ENCODE measurements around the gene URB2.

The URB2 gene

GRCh38 chr1:229642376-229642775, 16.3 kb downstream of the URB2 start:
- Histone ChIP-seq H3K4me3 (ENCODE audit: low read depth, low read length) (no peak overlapping the region), H3K36me3 (ENCODE audit: control insufficient read depth in 2 of 2, insufficient read depth in 1 of 2, low read length in 2 of 2) (peaks cover 51 to 86% of the 10 kb centered on the region in 2 experiments), H3K4me1 (ENCODE audit: control insufficient read depth, insufficient read depth, low read length) (no peaks in the 10 kb centered on the region), H3K9me3 (ENCODE audit: control insufficient read depth, insufficient read depth, low read depth, low read length) (no peaks in the 10 kb centered on the region), H3K27ac (ENCODE audit: extremely low read depth, low read depth, low read length) (no peak overlapping the region)
- CTCF ChIA-PET, result interaction anchor here (0.6 to 1.2 kb wide), 2 partner anchors 12 to 19 kb away, joined by 3 to 4 read pairs; no protein-coding TSS in a partner anchor
- POLR2A ChIA-PET, result no interaction called here
- TF ChIP-seq ZNF138 (tag by site-specific recombination; IDR thresholded peaks at IDR 0.05; ENCODE audit: borderline replicate concordance) (no peak), SP2 (tag by site-specific recombination; IDR thresholded peaks at IDR 0.05) (no peak)
- TF ChIP-seq, protein P1, sequence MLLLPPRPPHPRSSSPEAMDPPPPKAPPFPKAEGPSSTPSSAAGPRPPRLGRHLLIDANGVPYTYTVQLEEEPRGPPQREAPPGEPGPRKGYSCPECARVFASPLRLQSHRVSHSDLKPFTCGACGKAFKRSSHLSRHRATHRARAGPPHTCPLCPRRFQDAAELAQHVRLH (tag by site-specific recombination; IDR thresholded peaks at IDR 0.05), result no peak

DNA sequence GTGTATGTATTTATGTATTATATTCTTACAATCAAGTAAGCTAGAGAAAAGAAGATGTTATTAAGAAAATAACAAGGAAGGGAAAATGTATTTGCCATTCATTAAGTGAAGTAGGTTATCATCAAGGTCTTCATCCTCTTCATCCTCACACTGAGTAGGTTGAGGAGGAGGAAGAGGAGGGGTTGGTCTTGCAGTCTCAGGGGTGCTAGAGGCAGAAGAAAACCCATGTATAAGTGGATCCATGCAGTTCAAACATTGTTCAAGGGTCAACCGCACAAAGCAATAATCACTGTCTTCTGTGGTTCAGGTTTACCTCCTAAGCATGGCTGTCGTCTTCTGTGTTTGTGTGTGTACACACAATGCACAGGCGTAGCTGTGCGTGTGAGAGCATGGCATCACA, 16.9 kb downstream of the URB2 start:
- no peak overlapping the region for H3K4me3 ChIP-seq (ENCODE audit: low read depth, low read length)
- ChIA-PET CTCF (interaction anchor here (0.6 to 1.2 kb wide), 2 partner anchors 12 to 18 kb away, joined by 3 to 4 read pairs; no protein-coding TSS in a partner anchor), POLR2A (no interaction called here)
- no peaks in the 10 kb centered on the region for H3K9me3 ChIP-seq (ENCODE audit: control insufficient read depth, insufficient read depth, low read depth, low read length)
- TF ChIP-seq ZNF513 (tag by site-specific recombination; IDR thresholded peaks at IDR 0.05), result peak; percentile 82
- TF ChIP-seq, protein P2, sequence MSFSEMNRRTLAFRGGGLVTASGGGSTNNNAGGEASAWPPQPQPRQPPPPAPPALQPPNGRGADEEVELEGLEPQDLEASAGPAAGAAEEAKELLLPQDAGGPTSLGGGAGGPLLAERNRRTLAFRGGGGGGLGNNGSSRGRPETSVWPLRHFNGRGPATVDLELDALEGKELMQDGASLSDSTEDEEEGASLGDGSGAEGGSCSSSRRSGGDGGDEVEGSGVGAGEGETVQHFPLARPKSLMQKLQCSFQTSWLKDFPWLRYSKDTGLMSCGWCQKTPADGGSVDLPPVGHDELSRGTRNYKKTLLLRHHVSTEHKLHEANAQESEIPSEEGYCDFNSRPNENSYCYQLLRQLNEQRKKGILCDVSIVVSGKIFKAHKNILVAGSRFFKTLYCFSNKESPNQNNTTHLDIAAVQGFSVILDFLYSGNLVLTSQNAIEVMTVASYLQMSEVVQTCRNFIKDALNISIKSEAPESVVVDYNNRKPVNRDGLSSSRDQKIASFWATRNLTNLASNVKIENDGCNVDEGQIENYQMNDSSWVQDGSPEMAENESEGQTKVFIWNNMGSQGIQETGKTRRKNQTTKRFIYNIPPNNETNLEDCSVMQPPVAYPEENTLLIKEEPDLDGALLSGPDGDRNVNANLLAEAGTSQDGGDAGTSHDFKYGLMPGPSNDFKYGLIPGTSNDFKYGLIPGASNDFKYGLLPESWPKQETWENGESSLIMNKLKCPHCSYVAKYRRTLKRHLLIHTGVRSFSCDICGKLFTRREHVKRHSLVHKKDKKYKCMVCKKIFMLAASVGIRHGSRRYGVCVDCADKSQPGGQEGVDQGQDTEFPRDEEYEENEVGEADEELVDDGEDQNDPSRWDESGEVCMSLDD (tag by site-specific recombination; IDR thresholded peaks at IDR 0.05), result no peak
- TF ChIP-seq ZNF133 (tag by site-specific recombination; IDR thresholded peaks at IDR 0.05), result peak; percentile 57
- H3K36me3 ChIP-seq (ENCODE audit: control insufficient read depth in 2 of 2, insufficient read depth in 1 of 2, low read length in 2 of 2), result peaks cover 56 to 86% of the 10 kb centered on the region in 2 experiments
- no peaks in the 10 kb centered on the region for H3K4me1 ChIP-seq (ENCODE audit: control insufficient read depth, insufficient read depth, low read length)
- H3K27ac ChIP-seq (ENCODE audit: extremely low read depth, low read depth, low read length), result no peak overlapping the region

GRCh38 chr1:229643996-229644745, 18.1 kb downstream of the URB2 start:
- H3K9me3 ChIP-seq (ENCODE audit: control insufficient read depth, insufficient read depth, low read depth, low read length), result no peaks in the 10 kb centered on the region
- CTCF ChIA-PET, result interaction anchor here (0.6 kb wide), 1 partner anchor 1272 kb away, joined by 4 read pairs; no protein-coding TSS in a partner anchor
- H3K27ac ChIP-seq (ENCODE audit: extremely low read depth, low read depth, low read length), result no peak overlapping the region
- no peaks in the 10 kb centered on the region for H3K4me1 ChIP-seq (ENCODE audit: control insufficient read depth, insufficient read depth, low read length)
- peaks cover 46 to 87% of the 10 kb centered on the region in 2 experiments for H3K36me3 ChIP-seq (ENCODE audit: control insufficient read depth in 2 of 2, insufficient read depth in 1 of 2, low read length in 2 of 2)
- no peak overlapping the region for H3K4me3 ChIP-seq (ENCODE audit: low read depth, low read length)
- TF ChIP-seq ZNF768 (tag by site-specific recombination; IDR thresholded peaks at IDR 0.05), result no peak
- no peak for TF ChIP-seq ZNF416 (tag by site-specific recombination; IDR thresholded peaks at IDR 0.05)
- no peak for TF ChIP-seq FEZF1 (tag by site-specific recombination; IDR thresholded peaks at IDR 0.05)
- no peak for TF ChIP-seq ZNF629 (tag by site-specific recombination; IDR thresholded peaks at IDR 0.05)
- no peak for TF ChIP-seq ZNF624 (tag by site-specific recombination; IDR thresholded peaks at IDR 0.05)
- TF ChIP-seq ZNF16 (tag by site-specific recombination; IDR thresholded peaks at IDR 0.05; ENCODE audit: low read depth), result no peak
- no peak for TF ChIP-seq ZNF174 (tag by site-specific recombination; IDR thresholded peaks at IDR 0.05)
- TF ChIP-seq ZNF24 (tag by site-specific recombination; IDR thresholded peaks at IDR 0.05), result no peak
- POLR2A ChIA-PET, result no interaction called here
